Suprapubic skin (tissue), 3 donors: Measurements from ENCODE around the gene TIE1.

ENCODE experiments used
- POLR2A ChIP-seq, 2 donors: fragments of 450-650 bp; IDR thresholded peaks; one replicate each; pipeline ENCODE4 v1.6.1; 2017; ENCODE audit warnings: antibody characterized with exemption in 2 of 2, mild to moderate bottlenecking in 2 of 2, moderate library complexity in 2 of 2
- TF ChIP-seq, protein P1 (sequence below), 2 donors: fragments of 200-600 bp in 1 of 2; fragments of 450-650 bp in 1 of 2; sonication (generic) in 1 of 2; IDR thresholded peaks; one replicate each; pipeline ENCODE4 v1.5.1; 2016 to 2019; ENCODE audit warnings: antibody characterized with exemption in 2 of 2, mild to moderate bottlenecking in 1 of 2, moderate library complexity in 1 of 2

DNA sequence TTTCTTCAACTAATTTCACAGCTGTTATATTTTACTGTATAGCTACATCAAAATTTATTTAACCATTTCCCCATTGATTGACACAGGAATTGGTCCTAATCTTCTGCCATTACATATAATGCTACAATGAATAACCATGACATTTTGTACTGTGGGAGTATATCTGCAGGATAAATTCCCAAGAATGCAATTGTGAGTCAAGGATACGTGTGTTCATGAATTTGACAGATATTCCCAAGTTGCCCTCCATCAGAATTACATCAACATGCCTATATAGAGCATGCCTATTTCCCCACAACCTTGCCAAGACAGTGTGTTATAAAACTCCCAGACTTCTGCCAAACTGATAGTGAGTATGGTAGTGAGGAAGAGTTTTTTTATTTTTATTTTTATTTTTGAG is 2.7 kb upstream of the TIE1 start:
- TF ChIP-seq, protein P1, sequence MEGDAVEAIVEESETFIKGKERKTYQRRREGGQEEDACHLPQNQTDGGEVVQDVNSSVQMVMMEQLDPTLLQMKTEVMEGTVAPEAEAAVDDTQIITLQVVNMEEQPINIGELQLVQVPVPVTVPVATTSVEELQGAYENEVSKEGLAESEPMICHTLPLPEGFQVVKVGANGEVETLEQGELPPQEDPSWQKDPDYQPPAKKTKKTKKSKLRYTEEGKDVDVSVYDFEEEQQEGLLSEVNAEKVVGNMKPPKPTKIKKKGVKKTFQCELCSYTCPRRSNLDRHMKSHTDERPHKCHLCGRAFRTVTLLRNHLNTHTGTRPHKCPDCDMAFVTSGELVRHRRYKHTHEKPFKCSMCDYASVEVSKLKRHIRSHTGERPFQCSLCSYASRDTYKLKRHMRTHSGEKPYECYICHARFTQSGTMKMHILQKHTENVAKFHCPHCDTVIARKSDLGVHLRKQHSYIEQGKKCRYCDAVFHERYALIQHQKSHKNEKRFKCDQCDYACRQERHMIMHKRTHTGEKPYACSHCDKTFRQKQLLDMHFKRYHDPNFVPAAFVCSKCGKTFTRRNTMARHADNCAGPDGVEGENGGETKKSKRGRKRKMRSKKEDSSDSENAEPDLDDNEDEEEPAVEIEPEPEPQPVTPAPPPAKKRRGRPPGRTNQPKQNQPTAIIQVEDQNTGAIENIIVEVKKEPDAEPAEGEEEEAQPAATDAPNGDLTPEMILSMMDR (IDR thresholded peaks at IDR 0.05), result no peak
- TF ChIP-seq POLR2A (IDR thresholded peaks at IDR 0.05), result no peak
